ENCODE data around the gene CCS. TPM values are rescaled to one million over a fixed set of nuclear protein-coding genes. Genes with fewer than 3 reads are reported as not detected.
A peak's percentile ranks its signal among the peaks of the same experiment; 100 is the strongest.

The CCS gene
- total RNA-seq, 2 donors from 2014 or later: 29.0 to 31.0 TPM

DNA sequence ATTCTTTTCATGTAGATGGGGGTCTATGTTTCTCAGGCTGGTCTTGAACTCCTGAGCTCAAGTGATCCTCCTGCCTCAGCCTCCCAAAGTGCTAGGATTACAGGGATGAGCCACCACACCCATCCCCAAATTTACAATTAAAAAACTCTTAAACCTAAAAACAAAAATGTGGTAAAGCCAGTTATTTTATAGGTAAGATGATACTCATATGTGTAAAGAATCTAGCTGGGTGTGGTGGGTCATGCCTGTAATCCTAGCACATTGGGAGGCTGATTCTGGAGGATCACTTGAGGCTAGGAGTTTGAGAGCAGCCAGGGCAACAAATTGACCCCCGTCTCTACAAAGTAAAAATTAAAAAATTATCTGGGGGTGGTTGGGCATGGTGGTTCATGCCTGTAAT, 19.5 kb downstream of the CCS start:
- no peaks in the 10 kb centered on the region for H3K27me3 Mint-ChIP-seq
- peaks cover under 1% of the 10 kb centered on the region for H3K36me3 Mint-ChIP-seq
- ATAC-seq (no peak), DNase-seq (ENCODE audit: low spot score) (no peak)
- no peak overlapping the region for H3K27ac Mint-ChIP-seq
- H3K9me3 Mint-ChIP-seq: no peaks in the 10 kb centered on the region
- H3K4me3 Mint-ChIP-seq: no peak overlapping the region
- H3K4me1 Mint-ChIP-seq (ENCODE audit: low read depth in 2 of 2): peaks cover 17 to 26% of the 10 kb centered on the region in 2 donors

DNA sequence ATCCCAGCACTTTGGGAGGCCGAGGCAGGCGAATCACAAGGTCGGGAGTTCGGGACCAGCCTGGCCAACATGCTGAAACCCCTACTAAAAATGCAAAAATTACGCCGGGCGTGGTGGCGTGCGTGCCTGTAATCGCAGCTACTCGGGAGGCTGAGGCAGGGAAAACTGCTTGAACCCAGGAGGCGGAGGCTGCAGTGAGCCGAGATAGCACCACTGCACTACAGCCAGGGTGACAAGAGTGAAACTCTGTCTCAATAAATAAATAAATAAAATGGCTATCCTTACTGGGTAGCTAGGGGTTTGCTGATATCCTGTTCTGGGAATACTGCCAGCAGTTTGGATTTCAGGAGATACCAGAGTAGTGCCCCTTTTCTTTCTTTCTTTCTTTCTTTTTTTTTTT, 21.1 kb downstream of the CCS start:
- Mint-ChIP-seq H3K4me3 (no peak overlapping the region), H3K4me1 (ENCODE audit: low read depth in 2 of 2) (peaks cover 32 to 42% of the 10 kb centered on the region in 2 donors), H3K36me3 (peaks cover 17% of the 10 kb centered on the region), H3K27me3 (no peaks in the 10 kb centered on the region), H3K27ac (no peak overlapping the region), H3K9me3 (no peaks in the 10 kb centered on the region)
- ATAC-seq: no peak
- DNase-seq (ENCODE audit: low spot score): no peak

DNA sequence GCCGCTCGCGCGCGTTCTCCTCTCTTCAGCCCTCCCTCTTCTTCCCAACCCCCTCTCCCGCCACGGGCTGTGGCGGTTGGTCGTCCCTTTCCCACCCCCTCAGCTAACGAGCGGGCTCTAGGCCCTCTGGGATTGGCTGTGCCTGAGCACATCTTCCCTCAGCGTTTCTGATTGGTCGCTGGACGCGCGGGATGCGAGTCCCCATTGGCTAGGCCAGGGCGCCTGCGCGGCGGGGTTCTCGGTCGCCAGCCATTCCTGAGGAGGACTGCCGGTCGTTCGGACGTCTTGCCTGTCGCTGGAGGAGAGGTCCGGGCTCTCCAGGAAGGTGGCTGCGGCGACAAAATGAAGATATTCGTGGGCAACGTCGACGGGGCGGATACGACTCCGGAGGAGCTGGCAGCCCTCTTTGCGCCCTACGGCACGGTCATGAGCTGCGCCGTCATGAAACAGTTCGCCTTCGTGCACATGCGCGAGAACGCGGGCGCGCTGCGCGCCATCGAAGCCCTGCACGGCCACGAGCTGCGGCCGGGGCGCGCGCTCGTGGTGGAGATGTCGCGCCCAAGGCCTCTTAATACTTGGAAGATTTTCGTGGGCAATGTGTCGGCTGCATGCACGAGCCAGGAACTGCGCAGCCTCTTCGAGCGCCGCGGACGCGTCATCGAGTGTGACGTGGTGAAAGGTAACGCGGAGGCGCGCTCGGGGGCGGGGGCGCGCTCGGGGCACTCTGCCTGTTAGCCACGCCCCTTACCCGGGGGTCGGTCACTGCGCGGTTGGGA, 23.6 kb downstream of the CCS start, which contains the start of gene RBM14:
TSS of gene RBM14 (plus strand) at position 252 of the 776 bp plus-strand sequence. CDS start at position 343, 91 bp downstream.
- peaks cover 40% of the 10 kb centered on the region in 2 donors for H3K4me1 Mint-ChIP-seq (ENCODE audit: low read depth in 2 of 2)
- ATAC-seq (peak; percentile 96 to 97), DNase-seq (ENCODE audit: low spot score) (peak; percentile 100)
- H3K27me3 Mint-ChIP-seq: no peaks in the 10 kb centered on the region
- H3K27ac Mint-ChIP-seq: peak within 1 kb of the TSS; percentile 97 to 99
- no peaks in the 10 kb centered on the region for H3K9me3 Mint-ChIP-seq
- peak within 1 kb of the TSS; percentile 96 for H3K4me3 Mint-ChIP-seq
- peaks cover 19% of the 10 kb centered on the region for H3K36me3 Mint-ChIP-seq

DNA sequence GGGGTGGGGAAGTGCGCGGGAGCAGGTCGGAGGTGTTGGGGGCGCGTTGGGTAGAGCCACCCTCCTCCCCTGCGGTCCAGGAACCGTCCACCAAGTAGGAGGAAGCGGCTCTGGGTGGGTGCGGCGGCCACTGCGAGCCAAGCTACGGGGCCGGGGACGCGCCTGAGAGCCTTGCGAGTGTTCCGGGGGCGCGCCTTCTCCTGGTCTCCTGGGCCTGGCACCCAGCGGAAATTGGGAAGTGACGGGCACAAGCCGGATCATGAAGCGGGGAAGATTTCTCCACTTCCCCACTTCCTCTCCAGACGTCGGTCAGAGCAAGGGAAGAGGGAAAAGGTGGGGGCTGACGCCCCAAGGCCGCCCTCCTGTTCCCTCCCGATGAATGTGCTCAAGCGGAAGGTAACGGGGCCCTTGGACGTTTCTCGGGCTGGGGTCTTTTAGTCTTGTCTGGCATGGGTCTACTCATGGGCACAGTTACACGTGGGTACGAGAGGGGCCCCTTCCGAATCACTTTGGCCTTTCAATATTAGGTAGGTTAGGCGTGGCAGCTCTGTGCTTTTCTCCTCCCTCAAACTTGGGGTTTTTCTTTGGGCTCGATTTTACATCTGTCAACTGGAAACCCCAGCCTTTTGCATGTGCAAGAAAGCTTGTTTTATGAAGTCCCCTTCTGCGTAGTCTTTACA, 24.3 kb downstream of the CCS start:
- H3K4me1 Mint-ChIP-seq (ENCODE audit: low read depth in 2 of 2): peaks cover 42% of the 10 kb centered on the region in 2 donors
- H3K27me3 Mint-ChIP-seq: no peaks in the 10 kb centered on the region
- peak overlapping the region; percentile 97 to 99 for H3K27ac Mint-ChIP-seq
- ATAC-seq (no peak), DNase-seq (ENCODE audit: low spot score) (no peak)
- peaks cover 19% of the 10 kb centered on the region for H3K36me3 Mint-ChIP-seq
- H3K9me3 Mint-ChIP-seq: no peaks in the 10 kb centered on the region
- peak overlapping the region; percentile 96 for H3K4me3 Mint-ChIP-seq

DNA sequence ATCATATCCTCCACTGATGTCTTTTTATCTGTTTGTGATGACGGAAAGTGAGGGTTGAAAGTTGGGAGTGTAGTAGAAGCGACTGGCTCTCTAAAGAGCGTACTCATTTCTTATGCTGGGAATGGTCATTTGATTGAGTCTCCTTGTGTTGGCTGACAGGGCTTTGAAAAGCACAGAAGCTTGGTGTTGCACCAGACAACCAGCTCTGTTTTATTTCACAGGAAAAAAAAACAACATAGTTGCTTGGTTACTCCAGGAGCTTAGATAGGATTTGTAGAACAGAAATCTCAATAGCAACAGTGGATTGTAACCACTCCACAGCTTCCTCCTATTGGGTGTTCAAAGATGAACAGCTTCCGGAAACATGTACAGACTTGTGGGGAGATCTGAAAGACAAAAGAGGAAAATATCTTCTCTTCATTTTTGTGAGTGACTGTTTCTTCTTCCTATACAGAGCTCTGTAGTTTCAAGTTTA, 26.1 kb downstream of the CCS start:
- DNase-seq (ENCODE audit: low spot score) (no peak), ATAC-seq (no peak)
- no peaks in the 10 kb centered on the region for H3K27me3 Mint-ChIP-seq
- H3K4me1 Mint-ChIP-seq (ENCODE audit: low read depth in 2 of 2): peaks cover 60% of the 10 kb centered on the region in 2 donors
- H3K4me3 Mint-ChIP-seq: peak overlapping the region; percentile 96
- H3K36me3 Mint-ChIP-seq: peaks cover 26% of the 10 kb centered on the region
- peak overlapping the region; percentile 97 to 99 for H3K27ac Mint-ChIP-seq
- H3K9me3 Mint-ChIP-seq: no peaks in the 10 kb centered on the region

DNA sequence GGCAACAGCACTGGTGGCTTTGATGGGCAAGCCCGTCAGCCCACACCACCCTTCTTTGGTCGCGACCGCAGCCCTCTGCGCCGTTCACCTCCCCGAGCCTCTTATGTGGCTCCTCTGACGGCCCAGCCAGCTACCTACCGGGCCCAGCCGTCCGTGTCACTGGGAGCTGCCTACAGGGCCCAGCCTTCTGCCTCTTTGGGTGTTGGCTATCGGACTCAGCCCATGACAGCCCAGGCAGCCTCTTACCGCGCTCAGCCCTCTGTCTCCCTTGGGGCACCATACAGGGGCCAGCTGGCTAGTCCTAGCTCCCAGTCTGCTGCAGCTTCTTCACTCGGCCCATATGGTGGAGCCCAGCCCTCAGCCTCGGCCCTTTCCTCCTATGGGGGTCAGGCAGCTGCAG, 31.5 kb downstream of the CCS start:
- H3K4me3 Mint-ChIP-seq: no peak overlapping the region
- DNase-seq (ENCODE audit: low spot score) (no peak), ATAC-seq (peak in 1 of 2 donors; percentile 12)
- H3K27me3 Mint-ChIP-seq: no peaks in the 10 kb centered on the region
- H3K9me3 Mint-ChIP-seq: no peaks in the 10 kb centered on the region
- H3K36me3 Mint-ChIP-seq: peaks cover 15% of the 10 kb centered on the region
- no peak overlapping the region for H3K27ac Mint-ChIP-seq
- peaks cover 47 to 54% of the 10 kb centered on the region in 2 donors for H3K4me1 Mint-ChIP-seq (ENCODE audit: low read depth in 2 of 2)

DNA sequence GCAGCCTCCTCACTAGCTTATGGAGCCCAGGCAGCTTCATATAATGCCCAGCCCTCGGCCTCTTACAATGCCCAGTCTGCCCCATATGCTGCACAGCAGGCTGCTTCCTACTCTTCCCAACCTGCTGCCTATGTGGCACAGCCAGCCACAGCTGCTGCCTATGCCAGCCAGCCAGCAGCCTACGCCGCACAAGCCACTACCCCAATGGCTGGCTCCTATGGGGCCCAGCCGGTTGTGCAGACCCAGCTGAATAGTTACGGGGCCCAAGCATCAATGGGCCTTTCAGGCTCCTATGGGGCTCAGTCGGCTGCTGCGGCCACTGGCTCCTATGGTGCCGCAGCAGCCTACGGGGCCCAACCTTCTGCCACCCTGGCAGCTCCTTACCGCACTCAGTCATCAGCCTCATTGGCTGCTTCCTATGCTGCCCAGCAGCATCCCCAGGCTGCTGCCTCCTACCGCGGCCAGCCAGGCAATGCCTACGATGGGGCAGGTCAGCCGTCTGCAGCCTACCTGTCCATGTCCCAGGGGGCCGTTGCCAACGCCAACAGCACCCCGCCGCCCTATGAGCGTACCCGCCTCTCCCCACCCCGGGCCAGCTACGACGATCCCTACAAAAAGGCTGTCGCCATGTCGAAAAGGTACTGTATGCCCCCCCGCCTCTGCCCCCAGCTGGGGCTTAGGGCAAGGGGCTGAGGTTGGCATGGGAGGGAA, 32.2 kb downstream of the CCS start:
- H3K4me1 Mint-ChIP-seq (ENCODE audit: low read depth in 2 of 2): peaks cover 42 to 55% of the 10 kb centered on the region in 2 donors
- ATAC-seq: peak in 1 of 2 donors; percentile 34
- H3K4me3 Mint-ChIP-seq: no peak overlapping the region
- no peaks in the 10 kb centered on the region for H3K9me3 Mint-ChIP-seq
- H3K27me3 Mint-ChIP-seq: no peaks in the 10 kb centered on the region
- no peak overlapping the region for H3K27ac Mint-ChIP-seq
- DNase-seq (ENCODE audit: low spot score): no peak
- peaks cover 15% of the 10 kb centered on the region for H3K36me3 Mint-ChIP-seq

DNA sequence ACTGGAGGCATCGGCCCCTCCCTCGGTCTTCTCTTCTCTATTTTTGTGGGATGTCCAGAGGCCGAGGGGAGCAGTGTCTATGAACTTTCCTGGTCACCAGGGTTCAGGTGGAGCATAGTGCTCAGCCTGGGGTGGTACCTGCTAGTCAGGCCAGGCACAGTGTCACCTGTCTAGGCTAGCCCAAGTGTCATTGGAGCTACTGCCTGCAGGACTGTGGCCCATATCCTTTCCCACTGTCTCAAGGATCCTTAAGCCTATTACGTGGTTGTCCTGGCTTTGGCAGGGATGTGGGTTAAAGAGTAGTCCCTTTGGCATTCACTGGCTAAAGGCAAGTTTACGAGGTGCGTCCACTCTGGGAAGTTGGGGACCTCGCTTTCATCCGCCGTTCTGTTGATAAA, 32.8 kb downstream of the CCS start:
- no peak for ATAC-seq
- H3K27ac Mint-ChIP-seq: no peak overlapping the region
- no peaks in the 10 kb centered on the region for H3K9me3 Mint-ChIP-seq
- H3K4me3 Mint-ChIP-seq: no peak overlapping the region
- no peak for DNase-seq (ENCODE audit: low spot score)
- no peaks in the 10 kb centered on the region for H3K27me3 Mint-ChIP-seq
- peaks cover 15% of the 10 kb centered on the region for H3K36me3 Mint-ChIP-seq
- H3K4me1 Mint-ChIP-seq (ENCODE audit: low read depth in 2 of 2): peaks cover 42 to 55% of the 10 kb centered on the region in 2 donors

DNA sequence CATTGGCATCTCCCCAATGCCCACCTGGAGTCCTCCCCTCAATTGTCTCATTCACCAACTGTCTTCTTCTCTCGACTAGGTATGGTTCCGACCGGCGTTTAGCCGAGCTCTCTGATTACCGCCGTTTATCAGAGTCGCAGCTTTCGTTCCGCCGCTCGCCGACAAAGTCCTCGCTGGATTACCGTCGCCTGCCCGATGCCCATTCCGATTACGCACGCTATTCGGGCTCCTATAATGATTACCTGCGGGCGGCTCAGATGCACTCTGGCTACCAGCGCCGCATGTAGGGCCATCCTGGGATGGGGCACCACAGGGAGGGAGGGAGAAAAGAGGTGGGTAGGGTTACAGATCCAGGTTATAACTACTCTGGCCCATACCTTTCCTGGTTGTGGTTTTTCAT, 33.4 kb downstream of the CCS start:
- H3K36me3 Mint-ChIP-seq: peaks cover 15% of the 10 kb centered on the region
- no peak for ATAC-seq
- no peak for DNase-seq (ENCODE audit: low spot score)
- no peak overlapping the region for H3K4me3 Mint-ChIP-seq
- H3K27ac Mint-ChIP-seq: no peak overlapping the region
- H3K4me1 Mint-ChIP-seq (ENCODE audit: low read depth in 2 of 2): peaks cover 39 to 50% of the 10 kb centered on the region in 2 donors
- no peaks in the 10 kb centered on the region for H3K27me3 Mint-ChIP-seq
- no peaks in the 10 kb centered on the region for H3K9me3 Mint-ChIP-seq

DNA sequence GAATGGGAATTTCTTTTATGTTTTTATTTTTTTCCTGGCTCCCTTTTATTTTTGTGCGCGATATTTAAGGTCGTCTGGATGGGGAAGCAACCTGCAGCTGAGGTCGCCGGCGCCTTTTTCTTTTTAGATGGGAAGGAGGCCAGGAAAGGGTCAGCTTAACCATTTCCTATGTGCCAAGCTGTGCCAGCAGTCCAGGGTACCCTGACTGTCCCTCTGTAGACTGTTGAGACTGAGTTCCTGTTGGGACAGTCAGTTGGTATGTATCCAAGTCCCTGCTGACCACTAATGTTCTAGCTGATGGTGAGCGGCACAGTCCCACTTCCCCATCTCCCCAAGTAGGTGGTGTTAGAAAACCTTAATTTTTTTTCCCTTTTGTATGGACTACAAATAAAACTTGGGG, 33.9 kb downstream of the CCS start:
- no peaks in the 10 kb centered on the region for H3K9me3 Mint-ChIP-seq
- no peak overlapping the region for H3K27ac Mint-ChIP-seq
- no peak for DNase-seq (ENCODE audit: low spot score)
- no peak for ATAC-seq
- H3K4me3 Mint-ChIP-seq: no peak overlapping the region
- H3K27me3 Mint-ChIP-seq: no peaks in the 10 kb centered on the region
- peaks cover 15% of the 10 kb centered on the region for H3K36me3 Mint-ChIP-seq
- H3K4me1 Mint-ChIP-seq (ENCODE audit: low read depth in 2 of 2): peaks cover 41 to 52% of the 10 kb centered on the region in 2 donors

DNA sequence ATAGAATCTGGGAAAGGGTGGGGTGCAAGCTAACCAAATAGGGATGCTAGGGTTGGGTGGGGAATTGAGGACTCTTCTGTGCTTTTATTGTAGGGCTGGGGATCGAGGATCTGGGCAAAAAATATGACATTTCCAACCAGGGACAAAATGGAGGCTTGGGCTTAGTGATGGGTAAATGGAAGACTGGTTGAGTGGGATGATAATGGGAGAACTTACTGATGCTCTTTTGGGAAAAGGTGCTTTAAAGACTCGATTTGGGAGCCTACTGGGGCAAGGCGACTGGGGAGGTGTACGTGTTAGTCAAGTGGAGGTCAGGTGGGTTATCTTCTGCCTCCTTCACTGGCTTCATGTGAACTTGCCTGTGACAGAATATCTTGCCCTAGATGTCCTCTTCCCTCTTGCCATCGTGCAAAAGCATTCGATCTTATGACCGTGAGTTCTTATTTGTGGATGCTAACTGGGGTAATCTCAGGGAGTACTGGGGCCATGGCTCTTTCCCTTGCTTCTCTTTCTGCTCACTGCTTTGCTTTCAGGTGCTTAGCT, 35.1 kb downstream of the CCS start:
- Mint-ChIP-seq H3K27ac (peak overlapping the region in 1 of 2 donors; percentile 69), H3K4me1 (ENCODE audit: low read depth in 2 of 2) (peaks cover 34 to 46% of the 10 kb centered on the region in 2 donors), H3K36me3 (peaks cover 15% of the 10 kb centered on the region), H3K27me3 (no peaks in the 10 kb centered on the region), H3K9me3 (no peaks in the 10 kb centered on the region), H3K4me3 (no peak overlapping the region)
- DNase-seq (ENCODE audit: low spot score) (no peak), ATAC-seq (no peak)

DNA sequence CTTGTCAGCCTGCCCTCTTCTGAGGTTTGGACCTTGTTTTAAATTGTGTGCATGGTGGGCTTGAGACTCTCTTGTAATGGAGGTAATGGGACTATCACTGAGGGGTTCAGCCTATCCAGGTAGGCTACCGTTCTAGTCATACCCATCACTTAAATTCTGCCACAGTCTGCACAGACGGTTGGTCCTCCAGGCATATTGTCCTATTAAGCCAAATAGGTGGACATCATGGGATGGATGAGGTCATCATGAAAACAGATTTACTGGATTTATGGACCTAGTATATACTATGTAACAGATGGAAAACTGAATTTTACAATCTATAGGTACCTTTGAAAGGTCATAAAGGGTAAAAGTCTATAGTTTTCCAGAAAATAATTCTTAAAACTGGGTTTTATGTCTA, 36.4 kb downstream of the CCS start:
- no peak for DNase-seq (ENCODE audit: low spot score)
- ATAC-seq: no peak
- Mint-ChIP-seq H3K27me3 (no peaks in the 10 kb centered on the region), H3K36me3 (peaks cover 8% of the 10 kb centered on the region), H3K4me1 (ENCODE audit: low read depth in 2 of 2) (peaks cover 25 to 38% of the 10 kb centered on the region in 2 donors), H3K27ac (peak overlapping the region in 1 of 2 donors; percentile 69), H3K4me3 (no peak overlapping the region), H3K9me3 (no peaks in the 10 kb centered on the region)

DNA sequence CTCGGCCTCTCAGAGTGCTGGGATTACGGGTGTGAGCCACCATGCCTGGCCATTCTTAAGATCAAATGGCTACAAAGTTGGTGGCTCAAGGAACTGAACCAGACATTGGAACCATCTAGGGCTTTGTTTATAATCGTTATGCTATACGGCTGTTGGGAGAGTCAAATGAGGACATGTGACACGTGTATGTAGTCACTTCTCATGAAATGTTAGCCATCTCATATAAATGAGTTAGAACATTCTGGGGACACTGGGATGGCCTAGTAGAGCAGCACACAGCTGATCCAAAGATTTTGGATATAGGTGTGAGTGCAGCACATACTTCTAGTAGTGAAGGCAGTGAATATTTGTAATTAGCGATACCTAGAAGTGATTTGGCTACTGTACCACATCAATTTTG, 38.9 kb downstream of the CCS start:
- Mint-ChIP-seq H3K27me3 (no peaks in the 10 kb centered on the region), H3K9me3 (no peaks in the 10 kb centered on the region), H3K4me1 (ENCODE audit: low read depth in 2 of 2) (peaks cover 28 to 42% of the 10 kb centered on the region in 2 donors), H3K27ac (no peak overlapping the region), H3K4me3 (no peak overlapping the region), H3K36me3 (peaks cover 14% of the 10 kb centered on the region)
- ATAC-seq (no peak), DNase-seq (ENCODE audit: low spot score) (no peak)

Data from natural killer cell treated with Interleukin-12 subunit alpha and Interleukin-12 subunit beta and Interleukin-15 and Interleukin-18, amount 100 ng/mL, for 72 hours (primary cell).